Esophagus squamous epithelium (tissue), 4 donors: ENCODE measurements around the gene RELT.

Experiments used
- CTCF ChIP-seq, 6 experiments: fragments of 450-650 bp in 4 of 6; fragments of 200-600 bp in 2 of 6; sonication (generic) in 2 of 6; IDR thresholded peaks; one replicate each; pipeline ENCODE4 v1.5.1; 2016 to 2019; ENCODE audit warnings: antibody characterized with exemption in 6 of 6, mild to moderate bottlenecking in 4 of 6, moderate library complexity in 4 of 6
- POLR2A ChIP-seq, 4 donors: fragments of 450-650 bp; IDR thresholded peaks; one replicate each; pipeline ENCODE4 v1.6.1; 2017; ENCODE audit warnings: antibody characterized with exemption in 4 of 4, mild to moderate bottlenecking in 4 of 4, moderate library complexity in 3 of 4

- TF ChIP-seq CTCF (IDR thresholded peaks at IDR 0.05) (no peak), POLR2A (IDR thresholded peaks at IDR 0.05) (no peak)
Observed at GRCh38 chr11:73431396-73431795, 55.2 kb downstream of the RELT start.
